SK-N-SH treated with all-trans-retinoic acid at 6 μM for 48 hours (cell line): Measurements from ENCODE around the gene MTCL1.

Experiments
- ARNTL ChIP-seq: fragments of 450-650 bp; formaldehyde crosslinking; IDR thresholded peaks from 2 replicates; pipeline ENCODE4 v1.5.0; 2020; ENCODE audit warnings: low read depth, mild to moderate bottlenecking, moderate library complexity, borderline replicate concordance
- CREB5 ChIP-seq: fragments of 250-450 bp; sonication (Bioruptor Pico); IDR thresholded peaks from 2 replicates; pipeline ENCODE4 v1.5.1; 2020; ENCODE audit warnings: low read depth, mild to moderate bottlenecking, moderate library complexity
- PATZ1 ChIP-seq: fragments of 250-450 bp; sonication (Bioruptor Pico); IDR thresholded peaks from 2 replicates; pipeline ENCODE4 v1.8.0; 2020; ENCODE audit warnings: mild to moderate bottlenecking, moderate library complexity, borderline replicate concordance
- POU6F1 ChIP-seq: fragments of 250-450 bp; sonication (Bioruptor Pico); IDR thresholded peaks from 2 replicates; pipeline ENCODE4 v1.8.0; 2021; ENCODE audit warnings: low read depth, mild to moderate bottlenecking, moderate library complexity, borderline replicate concordance
- RARB ChIP-seq: fragments of 250-450 bp; sonication (Bioruptor Pico); IDR thresholded peaks from 2 replicates; pipeline ENCODE4 v1.8.0; 2021; ENCODE audit warnings: mild to moderate bottlenecking, moderate library complexity
- TCF4 ChIP-seq: fragments of 250-450 bp; sonication (Bioruptor Pico); IDR thresholded peaks from 2 replicates; pipeline ENCODE4 v1.8.0; 2021; ENCODE audit warnings: mild to moderate bottlenecking, moderate library complexity, borderline replicate concordance
- TOX ChIP-seq: fragments of 250-450 bp; sonication (Bioruptor Pico); IDR thresholded peaks from 2 replicates; pipeline ENCODE4 v1.8.0; 2021; ENCODE audit warnings: mild to moderate bottlenecking, moderate library complexity, borderline replicate concordance
- ZFP3 ChIP-seq: fragments of 250-450 bp; sonication (Bioruptor Pico); IDR thresholded peaks from 2 replicates; pipeline ENCODE4 v1.5.0; 2020; ENCODE audit warnings: mild to moderate bottlenecking, moderate library complexity
- ZFP30 ChIP-seq: fragments of 450-650 bp; formaldehyde crosslinking; IDR thresholded peaks from 2 replicates; pipeline ENCODE4 v1.5.0; 2022; ENCODE audit warnings: mild to moderate bottlenecking, moderate library complexity
- ZNF565 ChIP-seq: fragments of 450-650 bp; formaldehyde crosslinking; conservative IDR thresholded peaks from 2 replicates; pipeline ENCODE4 v1.5.0; 2020; ENCODE audit warnings: low read depth, mild to moderate bottlenecking, moderate library complexity
- ZNF70 ChIP-seq: fragments of 450-650 bp; formaldehyde crosslinking; IDR thresholded peaks from 2 replicates; pipeline ENCODE4 v1.5.0; 2020; ENCODE audit warnings: mild to moderate bottlenecking, moderate library complexity

- TF ChIP-seq ZNF70 = no peak
- TF ChIP-seq CREB5 (CRISPR knock-in tag) = no peak
- TF ChIP-seq ZFP30 (CRISPR knock-in tag) = no peak
- no peak for TF ChIP-seq TOX (CRISPR knock-in tag)
- TF ChIP-seq ARNTL (CRISPR knock-in tag) = no peak
- no peak for TF ChIP-seq PATZ1 (CRISPR knock-in tag)
- TF ChIP-seq TCF4 (CRISPR knock-in tag) = no peak
- TF ChIP-seq RARB (CRISPR knock-in tag) = no peak
- TF ChIP-seq ZFP3 = no peak
- no peak for TF ChIP-seq POU6F1 (CRISPR knock-in tag)
- TF ChIP-seq ZNF565 (CRISPR knock-in tag) = no peak
These were observed 2.4 kb downstream of the MTCL1 start for GRCh38 chr18:8707556-8708300.
